Diencephalon (tissue), 1 donor: Measurements from ENCODE around the gene ZNF527. TPM values are rescaled to one million over a fixed set of nuclear protein-coding genes. Genes with fewer than 3 reads are reported as not detected.

Experiments used
- total RNA-seq: library from RNA; depleted of rRNA; stranded (reverse); fragments of >200 nt; gene quantifications from one replicate; pipeline ENCODE4 v1.2.3, GENCODE V29; 2014

The ZNF527 gene
- 18.0 TPM for total RNA-seq

GRCh38 chr19:37370880-37371661, at the start of gene ZNF527:
ZNF527 (plus strand) TSS chr19:37371099; CDS start chr19:37374199, 3,100 bp downstream.

Other genes starting within 250 kb of the ZNF527 start
- 10.4 TPM for gene ZNF585A, start 198.4 kb upstream of the ZNF527 start, total RNA-seq
- 33.0 TPM for gene ZNF585B, start 160.6 kb upstream of the ZNF527 start, total RNA-seq
- gene ZNF383, start 152.9 kb upstream of the ZNF527 start, total RNA-seq: 16.1 TPM
- 34.4 TPM for gene ZNF569, start 96.3 kb downstream of the ZNF527 start, total RNA-seq
- 33.4 TPM for gene ZNF570, start 98.3 kb downstream of the ZNF527 start, total RNA-seq
- gene ZNF793, start 135.8 kb downstream of the ZNF527 start, total RNA-seq: 44.5 TPM
- 12.9 TPM for gene ZNF571, start 223.7 kb downstream of the ZNF527 start, total RNA-seq
- 23.8 TPM for gene ZNF540, start 223.8 kb downstream of the ZNF527 start, total RNA-seq